ENCODE data around the gene GNPNAT1.
"Not testable (repeated sequence)": the region's sequence is repeated elsewhere in the genome, so short reads cannot be mapped to it uniquely, and the experiment has no call there.

Gene GNPNAT1

DNA sequence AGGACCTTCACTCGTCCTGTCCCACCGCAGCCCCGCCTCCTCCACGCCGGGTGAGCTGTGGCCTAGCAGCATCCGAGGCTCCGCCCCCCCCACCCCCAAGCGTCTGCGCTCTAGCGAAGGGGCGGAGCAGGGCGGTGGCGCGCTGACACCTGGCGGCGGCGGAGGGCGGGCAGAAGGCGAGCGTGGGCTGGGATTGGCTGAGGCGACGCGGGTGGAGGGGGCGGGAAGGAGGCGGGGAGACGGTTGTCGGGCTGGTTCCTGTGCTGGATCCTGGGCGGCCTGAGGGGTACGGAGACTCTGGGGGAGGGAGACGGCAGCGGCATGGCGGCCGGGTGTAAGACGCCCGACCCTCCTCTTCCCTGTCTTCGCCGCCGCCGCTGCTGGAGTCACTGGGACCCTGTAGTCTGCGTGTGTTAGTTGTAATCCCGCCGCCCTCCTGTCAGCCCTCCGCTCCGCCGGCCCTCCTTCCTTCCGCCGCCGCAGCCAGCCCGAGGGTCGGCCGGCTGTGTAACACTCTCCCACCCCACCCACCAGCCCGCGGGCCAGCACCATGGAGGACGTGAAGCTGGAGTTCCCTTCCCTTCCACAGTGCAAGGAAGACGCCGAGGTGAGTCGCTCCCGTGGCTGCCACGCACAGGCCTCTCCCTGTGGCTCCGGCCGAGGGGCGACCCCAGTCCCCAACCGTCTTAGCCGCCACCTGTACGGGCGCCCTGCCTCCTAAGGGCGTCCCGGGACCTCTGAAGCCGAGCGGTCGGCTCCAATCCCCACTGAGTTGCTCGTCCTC, 61.3 kb downstream of the GNPNAT1 start, which contains the start of gene STYX:
Gene STYX, plus strand, starts transcription at position 242 of the 784 bp plus-strand sequence. Its CDS starts 309 bp downstream, at position 551.
- H3K4me3 ChIP-seq (ENCODE audit: low read depth, low read length) = peak within 1 kb of the TSS; percentile 93
- TF ChIP-seq, protein P1, sequence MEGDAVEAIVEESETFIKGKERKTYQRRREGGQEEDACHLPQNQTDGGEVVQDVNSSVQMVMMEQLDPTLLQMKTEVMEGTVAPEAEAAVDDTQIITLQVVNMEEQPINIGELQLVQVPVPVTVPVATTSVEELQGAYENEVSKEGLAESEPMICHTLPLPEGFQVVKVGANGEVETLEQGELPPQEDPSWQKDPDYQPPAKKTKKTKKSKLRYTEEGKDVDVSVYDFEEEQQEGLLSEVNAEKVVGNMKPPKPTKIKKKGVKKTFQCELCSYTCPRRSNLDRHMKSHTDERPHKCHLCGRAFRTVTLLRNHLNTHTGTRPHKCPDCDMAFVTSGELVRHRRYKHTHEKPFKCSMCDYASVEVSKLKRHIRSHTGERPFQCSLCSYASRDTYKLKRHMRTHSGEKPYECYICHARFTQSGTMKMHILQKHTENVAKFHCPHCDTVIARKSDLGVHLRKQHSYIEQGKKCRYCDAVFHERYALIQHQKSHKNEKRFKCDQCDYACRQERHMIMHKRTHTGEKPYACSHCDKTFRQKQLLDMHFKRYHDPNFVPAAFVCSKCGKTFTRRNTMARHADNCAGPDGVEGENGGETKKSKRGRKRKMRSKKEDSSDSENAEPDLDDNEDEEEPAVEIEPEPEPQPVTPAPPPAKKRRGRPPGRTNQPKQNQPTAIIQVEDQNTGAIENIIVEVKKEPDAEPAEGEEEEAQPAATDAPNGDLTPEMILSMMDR (IDR thresholded peaks at IDR 0.05; ENCODE audit: control insufficient read depth, extremely low read depth, insufficient read depth) = no peak
- DNase-seq (ENCODE audit: low read depth) = peak; percentile 95

DNA sequence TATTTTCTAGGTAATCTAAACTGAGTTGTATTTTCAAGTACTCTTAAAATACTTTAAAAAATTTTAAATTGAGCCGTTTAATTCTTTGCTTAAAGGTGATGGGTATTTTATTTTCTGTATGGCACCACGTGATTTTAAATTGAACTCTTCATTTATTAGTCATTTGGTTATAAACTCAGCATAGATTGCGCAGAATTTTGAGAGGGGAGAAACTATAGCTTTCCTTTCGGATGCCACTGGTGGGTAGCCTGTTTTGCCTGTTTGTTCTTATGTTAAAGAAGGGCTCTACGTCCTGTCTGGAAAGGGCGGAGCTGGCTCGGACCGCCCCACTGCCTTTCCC, 61.9 kb downstream of the GNPNAT1 start:
- peak overlapping the region; percentile 93 for H3K4me3 ChIP-seq (ENCODE audit: low read depth, low read length)
- TF ChIP-seq, protein P1 (IDR thresholded peaks at IDR 0.05; ENCODE audit: control insufficient read depth, extremely low read depth, insufficient read depth) = no peak
- DNase-seq (ENCODE audit: low read depth) = no peak

DNA sequence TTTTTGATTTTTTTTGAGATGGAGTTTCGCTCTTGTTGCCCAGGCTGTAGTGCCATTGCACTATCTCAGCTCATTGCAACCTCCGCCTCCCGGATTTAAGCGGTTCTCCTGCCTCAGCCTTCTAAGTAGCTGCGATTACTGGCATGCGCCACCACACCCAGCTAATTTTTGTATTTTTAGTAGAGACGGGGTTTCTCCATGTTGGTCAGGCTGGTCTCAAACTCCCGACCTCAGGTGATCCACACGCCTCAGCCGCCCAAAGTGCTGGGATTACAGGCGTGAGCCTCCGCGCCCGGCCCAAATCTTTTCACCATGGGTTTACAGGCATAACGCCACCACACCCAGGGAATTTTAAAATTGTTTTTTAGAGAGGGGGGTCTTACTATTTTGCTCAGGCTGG, 62.4 kb downstream of the GNPNAT1 start:
- not testable (repeated sequence) for H3K4me3 ChIP-seq (ENCODE audit: low read depth, low read length); DNase-seq (ENCODE audit: low read depth)

DNA sequence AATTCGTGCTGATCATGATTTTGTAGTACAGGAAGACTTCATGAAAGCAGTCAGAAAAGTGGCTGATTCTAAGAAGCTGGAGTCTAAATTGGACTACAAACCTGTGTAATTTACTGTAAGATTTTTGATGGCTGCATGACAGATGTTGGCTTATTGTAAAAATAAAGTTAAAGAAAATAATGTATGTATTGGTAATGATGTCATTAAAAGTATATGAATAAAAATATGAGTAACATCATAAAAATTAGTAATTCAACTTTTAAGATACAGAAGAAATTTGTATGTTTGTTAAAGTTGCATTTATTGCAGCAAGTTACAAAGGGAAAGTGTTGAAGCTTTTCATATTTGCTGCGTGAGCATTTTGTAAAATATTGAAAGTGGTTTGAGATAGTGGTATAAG, 63.9 kb downstream of the GNPNAT1 start:
- H3K4me3 ChIP-seq (ENCODE audit: low read depth, low read length); DNase-seq (ENCODE audit: low read depth): not testable (repeated sequence)

Measured in LNCaP clone FGC (cell line).